Activated T-helper 1 cell treated with anti-CD3 and anti-CD28 coated beads, Interleukin-2, amount 50 U/mL, for 16 hours (primary cell): ENCODE data around the gene KLHL22.
"Not testable (repeated sequence)": the region's sequence is repeated elsewhere in the genome, so short reads cannot be mapped to it uniquely, and the experiment has no call there.

Experiments used
- DNase-seq, 2 donors: peaks; one replicate each; pipeline ENCODE4 v3.0.0-alpha.2; 2020; ENCODE audit warnings: low read depth in 1 of 2, low spot score in 1 of 2

Gene KLHL22

GRCh38 chr22:20494978-20495860, at the start of gene KLHL22:
Gene KLHL22, minus strand, starts transcription at chr22:20495795. Its CDS starts 6,584 bp downstream, at chr22:20489211.
- no peak for DNase-seq

- not testable (repeated sequence) for DNase-seq
Measured at GRCh38 chr22:20545318-20545634, 49.7 kb upstream of the KLHL22 start.

- no peak for DNase-seq
Measured at GRCh38 chr22:20542736-20543135, 47.1 kb upstream of the KLHL22 start.

GRCh38 chr22:20542055-20542454, 46.5 kb upstream of the KLHL22 start:
- DNase-seq = no peak

GRCh38 chr22:20538875-20539274, 43.3 kb upstream of the KLHL22 start:
- not testable (repeated sequence) for DNase-seq

- DNase-seq = no peak
Measured at GRCh38 chr22:20537983-20538382, 42.4 kb upstream of the KLHL22 start.

- DNase-seq = no peak
Measured at GRCh38 chr22:20537325-20537756, 41.7 kb upstream of the KLHL22 start.

GRCh38 chr22:20536590-20537324, 41.2 kb upstream of the KLHL22 start:
- DNase-seq = no peak

- DNase-seq = no peak
Measured at GRCh38 chr22:20533879-20534265, 38.3 kb upstream of the KLHL22 start.

GRCh38 chr22:20533095-20533878, 37.7 kb upstream of the KLHL22 start:
- DNase-seq = no peak

GRCh38 chr22:20532256-20532993, 36.8 kb upstream of the KLHL22 start:
- DNase-seq = no peak

GRCh38 chr22:20531404-20532201, 36.0 kb upstream of the KLHL22 start:
- DNase-seq = no peak

- DNase-seq = no peak
Measured at GRCh38 chr22:20531154-20531403, 35.5 kb upstream of the KLHL22 start.

GRCh38 chr22:20530368-20531153, 35.0 kb upstream of the KLHL22 start:
- no peak for DNase-seq

- no peak for DNase-seq
Measured at GRCh38 chr22:20528405-20528978, 32.9 kb upstream of the KLHL22 start.

- DNase-seq = no peak
Measured at GRCh38 chr22:20526628-20527355, 31.2 kb upstream of the KLHL22 start.

- DNase-seq = no peak
Measured at GRCh38 chr22:20526305-20526627, 30.7 kb upstream of the KLHL22 start.

GRCh38 chr22:20525048-20525447, 29.5 kb upstream of the KLHL22 start:
- no peak for DNase-seq

- no peak for DNase-seq
Measured at GRCh38 chr22:20524004-20524481, 28.4 kb upstream of the KLHL22 start.
